ENCODE measurements around the gene F5. TPM values are rescaled to one million over a fixed set of nuclear protein-coding genes. Genes with fewer than 3 reads are reported as not detected.

Gene F5
- total RNA-seq: not detected

GRCh38 chr1:169586395-169587255 is at the start of gene F5:
Gene F5, minus strand, starts transcription at chr1:169586481. Its CDS starts 95 bp downstream, at chr1:169586386.

GRCh38 chr1:169630006-169630405 is 43.7 kb upstream of the F5 start, which contains the start of gene SELP:
Gene SELP, minus strand, starts transcription at chr1:169630124. Its CDS starts 50 bp downstream, at chr1:169630074.

GRCh38 chr1:169485431-169486280 is 100.6 kb downstream of the F5 start, which contains the start of gene SLC19A2:
Gene SLC19A2, minus strand, starts transcription at chr1:169485944. Its CDS starts 178 bp downstream, at chr1:169485766.

Small RNAs within 50 kb of the gene (small RNA-seq; reads per million reads assigned to genes)
- 0 reads per million in 2 donors for gene AL021068.2

Other genes starting within 250 kb of the F5 start
- gene NME7, start 218.7 kb downstream of the F5 start, total RNA-seq: 10 to 100 TPM; 22.0 TPM
- gene BLZF1, start 218.3 kb downstream of the F5 start, total RNA-seq: 10 to 100 TPM; 38.3 to 51.3 TPM
- under 1 TPM; 0.33 to 0.69 TPM for gene CCDC181, start 159.0 kb downstream of the F5 start, total RNA-seq
- 100 to 1,000 TPM in 1 of 2 donors, 10 to 100 TPM in 1; 87.4 to 106 TPM for gene SLC19A2, start 100.5 kb downstream of the F5 start, total RNA-seq
- gene SELP, start 43.6 kb upstream of the F5 start, total RNA-seq: not detected
- gene SELL, start 125.1 kb upstream of the F5 start, total RNA-seq: under 1 TPM; under 0.01 to 0.67 TPM
- under 1 TPM in 1 of 2 donors, not detected in 1; under 0.01 TPM for gene SELE, start 147.6 kb upstream of the F5 start, total RNA-seq
- gene METTL18, start 208.4 kb upstream of the F5 start, total RNA-seq: 1 to 10 TPM; 5.3 to 9.3 TPM

Measured in melanocyte of skin (primary cell).